Spleen (tissue), 7 donors: ENCODE results near the gene ZDHHC5.

Experiments
- POLR2AphosphoS5 ChIP-seq, 3 donors: sonication (generic); formaldehyde crosslinking; IDR thresholded peaks; one replicate each; pipeline ENCODE4 v1.5.1; 2017; ENCODE audit warnings: antibody characterized with exemption in 3 of 3
- TF ChIP-seq, protein P1 (sequence below), 11 experiments: fragments of 200-600 bp in 7 of 11; fragments of 450-650 bp in 4 of 11; sonication (generic) in 4 of 11; IDR thresholded peaks in 8 of 11; conservative IDR thresholded peaks in 3 of 11; 1 replicate in 7 of 11; 2 replicates in 4 of 11; pipeline versions ENCODE4 v1.4.0 to v1.8.0; 2016 to 2021; ENCODE audit warnings: antibody characterized with exemption in 11 of 11, inconsistent platforms in 4 of 11, mild to moderate bottlenecking in 1 of 11
- donor health status: DM: no; HTN: no; CAD: no; lungs with moderate emphysema.
- donor health status: DM: no; HTN: no; CAD: no.
- donor health status: DM: no; HTN: no; CAD: no.

DNA sequence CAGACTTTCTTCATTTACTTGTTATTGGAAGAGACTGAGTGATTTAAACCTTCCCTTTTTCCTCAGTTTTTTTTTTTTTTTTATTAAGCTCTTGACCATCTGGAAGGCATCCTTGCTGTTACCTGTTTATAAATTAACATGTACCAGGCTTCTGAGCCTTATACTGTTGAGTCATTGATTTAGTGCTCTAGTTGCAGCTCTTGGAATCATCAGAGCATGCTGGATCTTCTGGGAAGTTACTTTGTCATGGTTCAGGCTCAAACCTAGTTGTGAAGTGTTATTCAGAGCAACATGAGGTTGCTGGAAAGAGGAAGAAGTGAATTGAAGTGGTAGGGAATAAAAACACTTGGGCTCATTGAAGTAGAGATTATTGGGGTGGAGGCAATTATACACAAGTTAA is 6.3 kb downstream of the ZDHHC5 start:
- TF ChIP-seq, protein P1, sequence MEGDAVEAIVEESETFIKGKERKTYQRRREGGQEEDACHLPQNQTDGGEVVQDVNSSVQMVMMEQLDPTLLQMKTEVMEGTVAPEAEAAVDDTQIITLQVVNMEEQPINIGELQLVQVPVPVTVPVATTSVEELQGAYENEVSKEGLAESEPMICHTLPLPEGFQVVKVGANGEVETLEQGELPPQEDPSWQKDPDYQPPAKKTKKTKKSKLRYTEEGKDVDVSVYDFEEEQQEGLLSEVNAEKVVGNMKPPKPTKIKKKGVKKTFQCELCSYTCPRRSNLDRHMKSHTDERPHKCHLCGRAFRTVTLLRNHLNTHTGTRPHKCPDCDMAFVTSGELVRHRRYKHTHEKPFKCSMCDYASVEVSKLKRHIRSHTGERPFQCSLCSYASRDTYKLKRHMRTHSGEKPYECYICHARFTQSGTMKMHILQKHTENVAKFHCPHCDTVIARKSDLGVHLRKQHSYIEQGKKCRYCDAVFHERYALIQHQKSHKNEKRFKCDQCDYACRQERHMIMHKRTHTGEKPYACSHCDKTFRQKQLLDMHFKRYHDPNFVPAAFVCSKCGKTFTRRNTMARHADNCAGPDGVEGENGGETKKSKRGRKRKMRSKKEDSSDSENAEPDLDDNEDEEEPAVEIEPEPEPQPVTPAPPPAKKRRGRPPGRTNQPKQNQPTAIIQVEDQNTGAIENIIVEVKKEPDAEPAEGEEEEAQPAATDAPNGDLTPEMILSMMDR (IDR thresholded peaks at IDR 0.05 in 8 of 11, conservative IDR thresholded peaks at IDR 0.05 in 3 of 11), result no peak
- no peak for TF ChIP-seq POLR2AphosphoS5 (IDR thresholded peaks at IDR 0.05)
